HepG2 (cell line): ENCODE measurements around the gene GPRIN1. TPM values are rescaled to one million over a fixed set of nuclear protein-coding genes. Genes with fewer than 3 reads are reported as not detected.

Source experiments
- ATAC-seq: fragments of 200-7000 bp; cut with Tn5 transposase; 3 replicates; pipeline ENCODE4 v1.9.1; 2020; ENCODE audit warnings: mild to moderate bottlenecking, moderate library complexity
- BruUV-seq: library from RNA; stranded (reverse); fragments of 400-500 nt; replicated peaks from 2 replicates; lab custom pipeline; 2021; lab: Mats Ljungman, UMichigan
- CTCF ChIA-PET: fragments of 300-600 bp; formaldehyde crosslinking; extraction: SDS; loops from one replicate; lab custom pipeline; 2021; ENCODE audit warnings: low total read pairs, inconsistent platforms, low intra/inter-chr PET ratio; lab: Yijun Ruan, JAX
- POLR2A ChIA-PET: fragments of 350-600 bp; sonication (Branson Sonifier 250); formaldehyde crosslinking; loops from one replicate; lab custom pipeline; 2020; ENCODE audit warnings: antibody characterized with exemption, inconsistent platforms; lab: Yijun Ruan, JAX
- DNase-seq: peaks from one replicate; pipeline ENCODE4 v3.0.0-alpha.2; 2015; ENCODE audit warnings: low spot score
- FAIRE-seq: peaks from 3 replicates; lab custom pipeline; 2011; peaks lifted over from hg19 to GRCh38; lab: Jason Lieb, UNC
- H2AFZ ChIP-seq: one replicate; pipeline ENCODE4 v1.6.1; 2011; ENCODE audit warnings: low read length, inconsistent platforms
- H3K27ac ChIP-seq: fragments of 300-600 bp; 3 replicates; pipeline ENCODE4 v1.8.0; 2011; ENCODE audit warnings: mixed run types, mild to moderate bottlenecking, mixed read lengths, low read length, inconsistent platforms; ENCODE audit not compliant: insufficient read depth; ENCODE audit errors: extremely low read length
- H3K27me3 ChIP-seq, 2 experiments: fragments of 200-600 bp in 1 of 2; 2 replicates in 1 of 2; 3 replicates in 1 of 2; pipeline versions ENCODE4 v1.6.0 to v1.8.0; 2011; ENCODE audit warnings: low read length in 2 of 2, mild to moderate bottlenecking in 2 of 2, moderate library complexity in 2 of 2, inconsistent platforms in 1 of 2; ENCODE audit not compliant: insufficient read depth in 2 of 2, control insufficient read depth in 1 of 2
- H3K36me3 ChIP-seq, 2 experiments: fragments of 200-600 bp in 1 of 2; replicated peaks in 1 of 2; 2 replicates in 1 of 2; 3 replicates in 1 of 2; pipeline versions ENCODE4 v1.5.1 to v1.8.0; 2011; ENCODE audit warnings: low read length in 2 of 2, inconsistent platforms in 1 of 2; ENCODE audit not compliant: insufficient read depth in 2 of 2, control insufficient read depth in 1 of 2
- H3K4me1 ChIP-seq: 2 replicates; pipeline ENCODE4 v1.5.1; 2012; ENCODE audit warnings: low read length, inconsistent platforms; ENCODE audit not compliant: insufficient read depth
- H3K4me2 ChIP-seq: 2 replicates; pipeline ENCODE4 v1.6.0; 2011; ENCODE audit warnings: low read depth, low read length, inconsistent platforms
- H3K4me3 ChIP-seq, 3 experiments: fragments of 200-600 bp in 1 of 3; sonication (generic), shearing (Covaris generic) in 1 of 3; replicated peaks in 1 of 3; 2 replicates each; pipeline ENCODE4 v1.5.1; 2011 to 2016; ENCODE audit warnings: low read length in 3 of 3, inconsistent platforms in 2 of 3, low read depth in 2 of 3, mild to moderate bottlenecking in 2 of 3, control low read depth in 1 of 3, mixed read lengths in 1 of 3; ENCODE audit not compliant: insufficient read depth in 1 of 3
- H3K79me2 ChIP-seq: one replicate; pipeline ENCODE4 v1.6.1; 2011; ENCODE audit warnings: low read length, inconsistent platforms; ENCODE audit not compliant: insufficient read depth
- H3K9ac ChIP-seq: 2 replicates; pipeline ENCODE4 v1.6.0; 2011; ENCODE audit warnings: mild to moderate bottlenecking, low read depth, low read length, inconsistent platforms; ENCODE audit not compliant: insufficient read depth
- H3K9me3 ChIP-seq: 2 replicates; pipeline ENCODE4 v1.5.1; 2012; ENCODE audit warnings: mild to moderate bottlenecking, low read length
- H4K20me1 ChIP-seq: 2 replicates; pipeline ENCODE4 v1.6.0; 2011; ENCODE audit warnings: inconsistent platforms, mild to moderate bottlenecking, low read length, moderate library complexity; ENCODE audit not compliant: insufficient read depth
- FOXA1 ChIP-seq, 2 experiments: fragments of 450-650 bp in 1 of 2; sonication (generic) in 1 of 2; formaldehyde crosslinking in 1 of 2; IDR thresholded peaks; 2 replicates each; pipeline versions ENCODE4 v1.4.0 to v1.6.1; 2016 to 2020; ENCODE audit warnings: missing genetic modification reagents in 1 of 2
- LCORL ChIP-seq, 2 experiments: fragments of 450-650 bp in 1 of 2; sonication (generic) in 1 of 2; formaldehyde crosslinking in 1 of 2; IDR thresholded peaks; 2 replicates each; pipeline versions ENCODE4 v1.5.0 to v1.6.1; 2017 to 2020; ENCODE audit warnings: antibody characterized with exemption in 1 of 2, missing genetic modification reagents in 1 of 2
- NBN ChIP-seq: fragments of 450-650 bp; conservative IDR thresholded peaks from 2 replicates; pipeline ENCODE4 v1.6.1; 2017
- NFRKB ChIP-seq: fragments of 450-650 bp; IDR thresholded peaks from 2 replicates; pipeline ENCODE4 v1.6.1; 2017
- PRDM10 ChIP-seq: sonication (generic); formaldehyde crosslinking; IDR thresholded peaks from 2 replicates; pipeline ENCODE4 v1.4.0; 2020; ENCODE audit warnings: low read depth, missing genetic modification reagents
- TRIM22 ChIP-seq: fragments of 450-650 bp; IDR thresholded peaks from 2 replicates; pipeline ENCODE4 v1.6.1; 2017
- ZNF367 ChIP-seq: sonication (generic); formaldehyde crosslinking; IDR thresholded peaks from 2 replicates; pipeline ENCODE4 v1.4.0; 2020; ENCODE audit warnings: missing genetic modification reagents, borderline replicate concordance
- ZNF569 ChIP-seq: sonication (generic); formaldehyde crosslinking; IDR thresholded peaks from 2 replicates; pipeline ENCODE4 v1.5.0; 2020; ENCODE audit warnings: mild to moderate bottlenecking, missing genetic modification reagents, moderate library complexity, borderline replicate concordance
- in situ Hi-C: cut with HindIII; loops from 2 replicates; pipeline ENCODE4 v1.10.0; 2017; ENCODE audit warnings: low pct_unique_long_range_greater_than_20kb; ENCODE audit not compliant: extremely low pct_ligation_motif_present
- intact Hi-C: fragments of 100-400 bp; cut with micrococcal nuclease; formaldehyde crosslinking; loops from one replicate; pipeline ENCODE4 v1.10.0; 2022; ENCODE audit not compliant: unreplicated experiment
- polyA plus RNA-seq, 8 experiments: library from polyadenylated mRNA; depleted of rRNA in 3 of 8; stranded (reverse) in 7 of 8; unstranded in 1 of 8; fragments of >200 nt; fragmentation: Illumina TruSeq in 4 of 8; extraction: Trizol in 4 of 8; gene quantifications; 2 replicates each; pipeline versions ENCODE4 v1.2.1 to v1.2.3, GENCODE V29; 2011 to 2016; ENCODE audit warnings: low read depth in 4 of 8, missing spikeins in 1 of 8, mixed read lengths in 1 of 8; ENCODE audit not compliant: insufficient read depth in 1 of 8
- total RNA-seq, 5 experiments: library from RNA; depleted of rRNA; stranded (reverse); fragments of >200 nt; fragmentation: Illumina TruSeq; extraction: Trizol; gene quantifications; 2 replicates each; pipeline ENCODE4 v1.2.3, GENCODE V29; 2016; ENCODE audit warnings: low read depth in 1 of 5
- TF ChIP-seq, protein P1 (sequence below), 2 experiments: fragments of 450-650 bp in 1 of 2; sonication (generic) in 1 of 2; formaldehyde crosslinking in 1 of 2; IDR thresholded peaks; 2 replicates each; pipeline versions ENCODE4 v1.6.1 to v1.8.0; 2016 to 2022; ENCODE audit warnings: antibody characterized with exemption in 1 of 2, mild to moderate bottlenecking in 1 of 2, missing genetic modification reagents in 1 of 2

Gene GPRIN1
- total and polyA plus RNA-seq, 2 of the 13 experiments (the other 11 are each of a cell fraction or from before 2014, with no cell fraction given), result 0.32 to 2.0 TPM

DNA sequence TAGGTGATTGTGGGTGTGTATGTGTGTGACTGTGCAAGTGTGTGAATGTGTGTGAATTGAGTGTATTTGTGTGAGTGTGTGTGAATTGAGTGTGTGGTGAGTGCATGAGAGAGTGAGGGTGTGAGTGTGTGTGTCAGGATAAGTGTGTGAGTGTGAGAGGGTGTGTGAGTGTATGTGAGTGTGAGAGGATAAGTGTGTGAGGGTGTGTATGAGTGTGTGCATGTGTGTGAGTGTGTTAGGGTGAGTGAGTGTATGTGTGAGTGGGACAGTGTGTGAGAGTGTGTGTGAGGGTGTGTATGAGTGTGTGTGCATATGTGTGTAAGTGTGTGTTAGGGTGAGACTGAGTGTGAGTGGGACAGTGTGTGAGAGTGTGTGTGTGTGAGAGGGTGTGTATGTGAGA, 21.7 kb downstream of the GPRIN1 start:
- ChIA-PET CTCF (no interaction called here), POLR2A (no interaction called here)
- Histone ChIP-seq H3K9ac (no peak overlapping the region), H3K27me3 (no peaks in the 10 kb centered on the region), H3K4me1 (no peaks in the 10 kb centered on the region), H3K36me3 (peaks cover 0 to 35% of the 10 kb centered on the region in 2 experiments; a peak in 3 of 5 replicates), H3K9me3 (peaks cover 16% of the 10 kb centered on the region), H3K27ac (no peak overlapping the region), H3K79me2 (no peaks in the 10 kb centered on the region), H4K20me1 (no peaks in the 10 kb centered on the region), H3K4me3 (no peak overlapping the region), H2AFZ (no peak overlapping the region), H3K4me2 (no peak overlapping the region)
- in situ Hi-C loops, result loop anchor here (25.0 kb wide), 1 partner anchor 851 kb away; no protein-coding TSS in a partner anchor
- no peak for FAIRE-seq
- no peak for ATAC-seq
- no peak for DNase-seq
- intact Hi-C loops, result no loop called here
- BruUV-seq, result no TSS peak
- peak; percentile 15; the same call in 1 of the 2 replicates for TF ChIP-seq LCORL (IDR thresholded peaks at IDR 0.05)
- TF ChIP-seq LCORL (CRISPR knock-in tag; IDR thresholded peaks at IDR 0.05), result no peak
- peak; percentile 17; the same call in 1 of the 2 replicates for TF ChIP-seq NFRKB
- peak; percentile 38; the same call in 1 of the 2 replicates for TF ChIP-seq NBN
- peak; percentile 55 for TF ChIP-seq FOXA1 (IDR thresholded peaks at IDR 0.05)
- TF ChIP-seq FOXA1 (CRISPR knock-in tag; IDR thresholded peaks at IDR 0.05), result no peak
- TF ChIP-seq ZNF569 (CRISPR knock-in tag), result no peak
- TF ChIP-seq, protein P1, sequence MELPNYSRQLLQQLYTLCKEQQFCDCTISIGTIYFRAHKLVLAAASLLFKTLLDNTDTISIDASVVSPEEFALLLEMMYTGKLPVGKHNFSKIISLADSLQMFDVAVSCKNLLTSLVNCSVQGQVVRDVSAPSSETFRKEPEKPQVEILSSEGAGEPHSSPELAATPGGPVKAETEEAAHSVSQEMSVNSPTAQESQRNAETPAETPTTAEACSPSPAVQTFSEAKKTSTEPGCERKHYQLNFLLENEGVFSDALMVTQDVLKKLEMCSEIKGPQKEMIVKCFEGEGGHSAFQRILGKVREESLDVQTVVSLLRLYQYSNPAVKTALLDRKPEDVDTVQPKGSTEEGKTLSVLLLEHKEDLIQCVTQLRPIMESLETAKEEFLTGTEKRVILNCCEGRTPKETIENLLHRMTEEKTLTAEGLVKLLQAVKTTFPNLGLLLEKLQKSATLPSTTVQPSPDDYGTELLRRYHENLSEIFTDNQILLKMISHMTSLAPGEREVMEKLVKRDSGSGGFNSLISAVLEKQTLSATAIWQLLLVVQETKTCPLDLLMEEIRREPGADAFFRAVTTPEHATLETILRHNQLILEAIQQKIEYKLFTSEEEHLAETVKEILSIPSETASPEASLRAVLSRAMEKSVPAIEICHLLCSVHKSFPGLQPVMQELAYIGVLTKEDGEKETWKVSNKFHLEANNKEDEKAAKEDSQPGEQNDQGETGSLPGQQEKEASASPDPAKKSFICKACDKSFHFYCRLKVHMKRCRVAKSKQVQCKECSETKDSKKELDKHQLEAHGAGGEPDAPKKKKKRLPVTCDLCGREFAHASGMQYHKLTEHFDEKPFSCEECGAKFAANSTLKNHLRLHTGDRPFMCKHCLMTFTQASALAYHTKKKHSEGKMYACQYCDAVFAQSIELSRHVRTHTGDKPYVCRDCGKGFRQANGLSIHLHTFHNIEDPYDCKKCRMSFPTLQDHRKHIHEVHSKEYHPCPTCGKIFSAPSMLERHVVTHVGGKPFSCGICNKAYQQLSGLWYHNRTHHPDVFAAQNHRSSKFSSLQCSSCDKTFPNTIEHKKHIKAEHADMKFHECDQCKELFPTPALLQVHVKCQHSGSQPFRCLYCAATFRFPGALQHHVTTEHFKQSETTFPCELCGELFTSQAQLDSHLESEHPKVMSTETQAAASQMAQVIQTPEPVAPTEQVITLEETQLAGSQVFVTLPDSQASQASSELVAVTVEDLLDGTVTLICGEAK (IDR thresholded peaks at IDR 0.05), result 0 out of 2 replicates have a peak, but pooled peaks have one; percentile 2
- TF ChIP-seq, protein P1 (CRISPR knock-in tag; IDR thresholded peaks at IDR 0.05), result no peak
- no peak for TF ChIP-seq ZNF367
- TF ChIP-seq PRDM10 (CRISPR knock-in tag), result no peak
- TF ChIP-seq TRIM22, result peak; percentile 76; the same call in 1 of the 2 replicates
